Sigmoid colon (tissue), 7 donors: ENCODE data around the gene NFATC2IP. TPM values are rescaled to one million over a fixed set of nuclear protein-coding genes. Genes with fewer than 3 reads are reported as not detected.

Experiments used
- DNase-seq: peaks from one replicate; pipeline ENCODE4 v3.0.0-alpha.2; 2019
- H3K27ac ChIP-seq, 4 donors: fragments of 200-600 bp; sonication (generic); one replicate each; pipeline ENCODE4 v1.5.1; 2016 to 2019; ENCODE audit warnings: mild to moderate bottlenecking in 1 of 4
- H3K27me3 ChIP-seq, 3 donors: fragments of 200-600 bp; sonication (generic); one replicate each; pipeline ENCODE4 v1.5.1; 2019; ENCODE audit warnings: mild to moderate bottlenecking in 1 of 3
- H3K36me3 ChIP-seq, 4 donors: fragments of 200-600 bp; sonication (generic); one replicate each; pipeline ENCODE4 v1.5.1; 2016 to 2019
- H3K4me1 ChIP-seq, 4 donors: fragments of 200-600 bp; sonication (generic); one replicate each; pipeline ENCODE4 v1.5.1; 2017 to 2019
- H3K4me3 ChIP-seq, 4 donors: fragments of 200-600 bp; sonication (generic); one replicate each; pipeline ENCODE4 v1.5.1; 2017 to 2019; ENCODE audit warnings: mild to moderate bottlenecking in 2 of 4, moderate library complexity in 1 of 4
- H3K9me3 ChIP-seq, 4 donors: fragments of 200-600 bp in 3 of 4; sonication (generic) in 3 of 4; one replicate each; pipeline versions ENCODE4 v1.5.1 to v1.6.1; 2013 to 2019
- EP300 ChIP-seq, 4 donors: sonication (generic); formaldehyde crosslinking; IDR thresholded peaks; one replicate each; pipeline ENCODE4 v1.6.1; 2017; ENCODE audit warnings: antibody characterized with exemption in 4 of 4
- POLR2A ChIP-seq, 2 donors: fragments of 450-650 bp; IDR thresholded peaks; one replicate each; pipeline ENCODE4 v1.6.1; 2016; ENCODE audit warnings: antibody characterized with exemption in 2 of 2, mild to moderate bottlenecking in 2 of 2, moderate library complexity in 2 of 2
- POLR2AphosphoS5 ChIP-seq, 4 donors: sonication (generic); formaldehyde crosslinking; IDR thresholded peaks; one replicate each; pipeline ENCODE4 v1.6.1; 2017; ENCODE audit warnings: antibody characterized with exemption in 4 of 4
- WGBS, 2 donors: extraction: QIAGEN DNeasy Blood & Tissue Kit; methylation state at CpG; one replicate each; pipeline ENCODE4 v1.1.7; 2013; 5-methylcytosine and 5-hydroxymethylcytosine counted together
- intact Hi-C: fragments of 100-400 bp; cut with DNase I; formaldehyde crosslinking; loops from one replicate; pipeline ENCODE4 v1.15.1; 2023
- polyA plus RNA-seq, 3 donors: library from polyadenylated mRNA; stranded (reverse); fragments of 200-250 nt; gene quantifications; one replicate each; pipeline ENCODE4 v1.2.3, GENCODE V29; 2013
- total RNA-seq, 4 donors: library from RNA; depleted of rRNA; stranded (reverse); fragments of >200 nt; gene quantifications; one replicate each; pipeline ENCODE4 v1.1.0, GENCODE V29; 2016
- TF ChIP-seq, protein P1 (sequence below), 4 experiments: fragments of 450-650 bp in 3 of 4; fragments of 200-600 bp in 1 of 4; IDR thresholded peaks; one replicate each; pipeline ENCODE4 v1.5.1; 2016 to 2019; ENCODE audit warnings: antibody characterized with exemption in 4 of 4, mild to moderate bottlenecking in 3 of 4, moderate library complexity in 2 of 4
- donor health status: healthy with polysubstance abuse.
- donor health status: Bipolar disorder and iron deficiency.
- donor health status: healthy.

Gene NFATC2IP
- total and polyA plus RNA-seq, 7 donors, result 12.6 to 42.5 (median 20.8) TPM

DNA sequence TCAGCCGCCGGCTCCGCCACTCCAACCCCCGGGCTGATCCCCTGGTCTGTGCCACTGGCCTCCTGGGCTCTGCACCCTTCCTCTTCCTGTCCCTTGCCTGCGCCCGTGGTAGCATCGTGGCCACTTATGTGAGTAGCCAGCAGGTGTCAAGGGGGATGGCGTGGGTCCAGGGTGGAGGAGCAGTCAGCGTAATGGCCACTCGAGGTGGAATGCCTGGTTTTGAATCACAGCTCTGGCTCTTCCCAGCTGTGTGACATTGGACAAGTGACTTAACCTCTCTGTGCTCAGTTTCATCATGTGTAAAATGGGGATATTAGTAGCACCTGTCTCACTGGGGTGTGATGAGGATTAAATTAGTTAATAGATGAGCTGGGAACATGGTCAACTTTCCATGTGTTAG lies 31.7 kb downstream of the NFATC2IP start:
- no peaks in the 10 kb centered on the region for H3K4me1 ChIP-seq
- no peaks in the 10 kb centered on the region for H3K27me3 ChIP-seq
- intact Hi-C loops, result no loop called here
- H3K4me3 ChIP-seq, result no peak overlapping the region
- H3K9me3 ChIP-seq, result peaks cover 0 to 4% (median 3%) of the 10 kb centered on the region in 4 donors
- TF ChIP-seq EP300 (IDR thresholded peaks at IDR 0.05), result no peak
- no peak for TF ChIP-seq POLR2A (IDR thresholded peaks at IDR 0.05)
- no peak for TF ChIP-seq POLR2AphosphoS5 (IDR thresholded peaks at IDR 0.05)
- TF ChIP-seq, protein P1, sequence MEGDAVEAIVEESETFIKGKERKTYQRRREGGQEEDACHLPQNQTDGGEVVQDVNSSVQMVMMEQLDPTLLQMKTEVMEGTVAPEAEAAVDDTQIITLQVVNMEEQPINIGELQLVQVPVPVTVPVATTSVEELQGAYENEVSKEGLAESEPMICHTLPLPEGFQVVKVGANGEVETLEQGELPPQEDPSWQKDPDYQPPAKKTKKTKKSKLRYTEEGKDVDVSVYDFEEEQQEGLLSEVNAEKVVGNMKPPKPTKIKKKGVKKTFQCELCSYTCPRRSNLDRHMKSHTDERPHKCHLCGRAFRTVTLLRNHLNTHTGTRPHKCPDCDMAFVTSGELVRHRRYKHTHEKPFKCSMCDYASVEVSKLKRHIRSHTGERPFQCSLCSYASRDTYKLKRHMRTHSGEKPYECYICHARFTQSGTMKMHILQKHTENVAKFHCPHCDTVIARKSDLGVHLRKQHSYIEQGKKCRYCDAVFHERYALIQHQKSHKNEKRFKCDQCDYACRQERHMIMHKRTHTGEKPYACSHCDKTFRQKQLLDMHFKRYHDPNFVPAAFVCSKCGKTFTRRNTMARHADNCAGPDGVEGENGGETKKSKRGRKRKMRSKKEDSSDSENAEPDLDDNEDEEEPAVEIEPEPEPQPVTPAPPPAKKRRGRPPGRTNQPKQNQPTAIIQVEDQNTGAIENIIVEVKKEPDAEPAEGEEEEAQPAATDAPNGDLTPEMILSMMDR (IDR thresholded peaks at IDR 0.05), result no peak
- no peak for DNase-seq
- no peak overlapping the region for H3K27ac ChIP-seq
- WGBS, 2 donors, result 93 to 96% methylated on average over 10 of the region's 10 CpGs
- H3K36me3 ChIP-seq, result peaks cover 0 to 98% (median 58%) of the 10 kb centered on the region in 4 donors

GRCh38 chr16:28982949-28983348 lies 32.2 kb downstream of the NFATC2IP start:
- DNase-seq, result no peak
- H3K4me1 ChIP-seq, result no peaks in the 10 kb centered on the region
- no peak overlapping the region for H3K27ac ChIP-seq
- H3K27me3 ChIP-seq, result no peaks in the 10 kb centered on the region
- H3K4me3 ChIP-seq, result no peak overlapping the region
- WGBS, 2 donors, result 94% methylated on average over 11 of the region's 11 CpGs
- intact Hi-C loops, result no loop called here
- H3K36me3 ChIP-seq, result peaks cover 0 to 98% (median 57%) of the 10 kb centered on the region in 4 donors
- TF ChIP-seq POLR2AphosphoS5 (IDR thresholded peaks at IDR 0.05) (no peak), EP300 (IDR thresholded peaks at IDR 0.05) (no peak), POLR2A (IDR thresholded peaks at IDR 0.05) (no peak)
- TF ChIP-seq, protein P1 (IDR thresholded peaks at IDR 0.05), result no peak
- peaks cover 0 to 4% (median 3%) of the 10 kb centered on the region in 4 donors for H3K9me3 ChIP-seq

- Histone ChIP-seq H3K4me1 (no peaks in the 10 kb centered on the region), H3K27me3 (no peaks in the 10 kb centered on the region), H3K27ac (no peak overlapping the region), H3K9me3 (peaks cover 0 to 4% (median 3%) of the 10 kb centered on the region in 4 donors), H3K36me3 (peaks cover 0 to 98% (median 54%) of the 10 kb centered on the region in 4 donors), H3K4me3 (no peak overlapping the region)
- WGBS, 2 donors, result 95 to 96% methylated on average over 18 of the region's 18 CpGs
- intact Hi-C loops, result no loop called here
- no peak for DNase-seq
- TF ChIP-seq EP300 (IDR thresholded peaks at IDR 0.05) (no peak), POLR2AphosphoS5 (IDR thresholded peaks at IDR 0.05) (no peak), POLR2A (IDR thresholded peaks at IDR 0.05) (no peak)
- TF ChIP-seq, protein P1 (IDR thresholded peaks at IDR 0.05), result no peak
Observed at GRCh38 chr16:28983644-28984043, 32.9 kb downstream of the NFATC2IP start.

DNA sequence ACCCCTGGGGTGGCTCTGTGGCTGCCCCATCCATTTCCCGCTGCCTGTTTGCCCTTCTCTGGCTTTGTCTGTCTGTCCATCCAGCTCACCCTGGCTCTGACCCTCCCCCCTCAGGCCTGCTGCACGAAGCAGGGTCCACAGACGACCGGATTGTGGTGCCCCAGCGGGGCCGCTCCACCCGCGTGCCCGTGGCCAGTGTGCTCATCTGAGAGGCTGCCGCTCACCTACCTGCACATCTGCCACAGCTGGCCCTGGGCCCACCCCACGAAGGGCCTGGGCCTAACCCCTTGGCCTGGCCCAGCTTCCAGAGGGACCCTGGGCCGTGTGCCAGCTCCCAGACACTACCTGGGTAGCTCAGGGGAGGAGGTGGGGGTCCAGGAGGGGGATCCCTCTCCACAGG lies 33.4 kb downstream of the NFATC2IP start:
- Histone ChIP-seq H3K36me3 (peaks cover 0 to 98% (median 51%) of the 10 kb centered on the region in 4 donors), H3K27me3 (no peaks in the 10 kb centered on the region), H3K4me3 (no peak overlapping the region), H3K9me3 (peaks cover 0 to 4% (median 3%) of the 10 kb centered on the region in 4 donors), H3K4me1 (no peaks in the 10 kb centered on the region), H3K27ac (no peak overlapping the region)
- intact Hi-C loops, result no loop called here
- WGBS, 2 donors, result 74 to 84% methylated on average over 12 of the region's 12 CpGs
- no peak for DNase-seq
- TF ChIP-seq, protein P1 (IDR thresholded peaks at IDR 0.05), result no peak

- TF ChIP-seq EP300 (IDR thresholded peaks at IDR 0.05) (no peak), POLR2A (IDR thresholded peaks at IDR 0.05) (no peak)
- TF ChIP-seq, protein P1 (IDR thresholded peaks at IDR 0.05), result no peak
- Histone ChIP-seq H3K27me3 (no peaks in the 10 kb centered on the region), H3K4me3 (peak within 1 kb of the TSS in 1 of 4 donors; percentile 12), H3K9me3 (peaks cover 0 to 4% (median 3%) of the 10 kb centered on the region in 4 donors), H3K4me1 (no peaks in the 10 kb centered on the region), H3K36me3 (peaks cover 0 to 96% (median 49%) of the 10 kb centered on the region in 4 donors), H3K27ac (no peak within 1 kb of the TSS)
- 39 to 73% methylated on average over 24 of the region's 24 CpGs for WGBS, 2 donors
- DNase-seq, result no peak
- intact Hi-C loops, result no loop called here
Observed at GRCh38 chr16:28984619-28985135, 33.9 kb downstream of the NFATC2IP start, which contains the start of gene LAT. Gene LAT, plus strand, starts transcription at chr16:28985052. Its CDS starts 366 bp downstream, at chr16:28985418.
